Cardiac septum (tissue), 1 donor: ENCODE results near the gene TBX5. TPM values are rescaled to one million over a fixed set of nuclear protein-coding genes. Genes with fewer than 3 reads are reported as not detected.

Source experiments
- DNase-seq: peaks from one replicate; pipeline ENCODE4 v3.0.0-alpha.2; 2020; ENCODE audit warnings: low spot score
- intact Hi-C: fragments of 100-400 bp; cut with DNase I; formaldehyde crosslinking; loops from one replicate; pipeline ENCODE4 v1.14.0; 2022
- total RNA-seq: library from RNA; stranded (reverse); fragmentation: NEBNext Ultra II Directional; extraction: Animal tissue kit (Norgen Biotek cat#: 25700); gene quantifications from one replicate; pipeline ENCODE4 v1.2.1, GENCODE V29; 2021
- donor health status: DM: no; HTN: no; CAD: no.

TBX5 gene
- total RNA-seq, 1 donor from 2014 or later: 34.6 TPM

- no peak for DNase-seq
- intact Hi-C loops: no loop called here
These were observed 2.5 kb upstream of the TBX5 start for GRCh38 chr12:114408471-114408885.

DNA sequence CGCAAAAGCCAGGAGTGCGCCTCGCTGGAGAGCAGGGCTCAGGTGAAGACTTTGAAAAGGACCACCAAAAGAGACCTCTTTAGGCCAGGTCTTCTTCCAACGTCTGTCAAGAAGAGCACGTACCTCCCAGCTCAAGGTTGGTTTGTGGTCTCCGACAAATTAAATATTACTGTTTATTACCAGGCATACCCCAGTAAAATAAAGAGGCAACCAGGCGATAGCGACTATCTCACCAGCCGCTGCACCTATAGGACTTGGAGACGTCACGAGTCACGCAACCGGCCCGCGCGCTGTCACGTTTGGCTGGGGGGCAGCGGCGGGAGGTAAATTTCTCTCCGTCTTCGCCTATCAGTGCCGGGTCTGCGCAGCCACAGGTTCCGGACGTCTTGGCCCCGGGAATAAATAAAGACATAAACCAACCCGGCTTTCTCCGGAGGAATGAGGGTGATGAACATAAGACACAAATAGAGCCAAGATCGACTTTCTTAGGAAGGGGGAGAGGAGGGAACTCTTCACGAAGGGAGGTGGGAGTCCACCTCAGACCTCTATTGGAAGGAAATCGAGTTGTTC, 2.0 kb upstream of the TBX5 start:
- no peak for DNase-seq
- intact Hi-C loops: no loop called here

- intact Hi-C loops: no loop called here
- DNase-seq: no peak
These were observed 1.3 kb upstream of the TBX5 start for GRCh38 chr12:114406984-114407841.

GRCh38 chr12:114406316-114406983, 506 bp upstream of the TBX5 start:
- intact Hi-C loops: no loop called here
- no peak for DNase-seq

GRCh38 chr12:114404926-114405518, 922 bp downstream of the TBX5 start:
- intact Hi-C loops: loop anchor here (5.0 kb wide), 3 partner anchors 42 to 163 kb away; no protein-coding TSS in a partner anchor
- no peak for DNase-seq

- no peak for DNase-seq
- intact Hi-C loops: loop anchor here (5.0 kb wide), 3 partner anchors 43 to 162 kb away; no protein-coding TSS in a partner anchor
These were observed 1.6 kb downstream of the TBX5 start for GRCh38 chr12:114404083-114404925.

- intact Hi-C loops: loop anchor here (5.0 kb wide), 3 partner anchors 44 to 161 kb away; no protein-coding TSS in a partner anchor
- no peak for DNase-seq
These were observed 2.3 kb downstream of the TBX5 start for GRCh38 chr12:114403690-114404066.

DNA sequence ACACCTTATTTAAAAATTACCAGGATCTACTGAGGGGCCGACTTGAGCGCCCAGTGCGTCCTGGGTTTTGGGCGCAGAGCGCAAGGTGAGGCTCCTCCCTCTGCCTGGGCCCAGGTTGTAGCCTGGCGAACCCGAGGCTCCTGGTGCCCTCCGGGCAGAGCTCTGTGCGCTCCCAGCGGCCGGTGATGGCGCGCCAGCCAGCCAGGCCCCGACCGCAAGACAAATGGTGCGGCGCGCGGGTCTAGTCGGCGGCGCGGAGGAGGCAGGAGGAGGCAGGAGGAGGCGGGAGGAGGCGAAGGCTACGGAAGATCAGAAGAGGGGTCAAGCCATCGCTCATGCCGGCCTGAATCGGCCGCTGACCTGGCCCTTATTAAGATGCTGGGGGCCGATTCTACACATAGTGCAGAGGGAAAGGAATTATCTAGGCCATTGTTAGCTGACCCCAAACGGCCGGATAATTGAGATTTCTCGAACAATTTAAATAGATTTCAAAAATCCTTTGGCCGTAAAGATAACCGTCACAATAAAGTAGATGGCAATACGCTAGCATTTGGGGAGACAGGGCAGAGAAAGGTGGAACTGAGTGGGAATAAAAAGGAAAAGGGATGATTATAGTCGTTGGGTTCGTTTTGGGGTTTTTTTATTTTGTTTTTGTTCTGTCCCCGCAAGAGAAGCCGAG, 2.8 kb downstream of the TBX5 start:
- DNase-seq: no peak
- intact Hi-C loops: loop anchor here (5.0 kb wide), 3 partner anchors 44 to 161 kb away; no protein-coding TSS in a partner anchor

GRCh38 chr12:114402084-114402717, 3.7 kb downstream of the TBX5 start:
- intact Hi-C loops: loop anchor here (5.0 kb wide), 3 partner anchors 45 to 160 kb away; no protein-coding TSS in a partner anchor
- no peak for DNase-seq

- DNase-seq: peak; percentile 39
- intact Hi-C loops: loop anchor here (5.0 kb wide), 3 partner anchors 44 to 159 kb away; no protein-coding TSS in a partner anchor
These were observed 4.4 kb downstream of the TBX5 start for GRCh38 chr12:114401328-114402083.

DNA sequence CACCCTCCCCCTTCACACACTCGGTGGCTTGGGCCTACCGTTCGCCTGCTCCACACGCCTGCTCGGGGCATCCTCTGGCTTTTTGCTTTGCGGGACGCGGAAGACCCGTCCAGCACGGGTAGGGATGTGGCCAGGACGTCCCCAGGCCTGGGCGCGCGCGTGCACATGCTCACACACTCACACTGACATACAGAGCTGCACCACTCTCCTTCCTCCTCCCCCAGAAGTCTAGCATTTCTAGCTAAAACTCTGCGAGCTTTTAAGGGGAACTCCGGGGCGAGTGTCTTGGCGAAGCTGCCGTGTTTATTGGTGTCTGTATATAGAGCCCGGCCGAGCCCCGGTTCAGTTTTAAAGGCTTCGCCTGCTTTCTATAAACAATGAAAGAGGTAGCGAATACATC, 5.0 kb downstream of the TBX5 start:
- peak; percentile 75 for DNase-seq
- intact Hi-C loops: loop anchor here (5.0 kb wide), 3 partner anchors 44 to 159 kb away; no protein-coding TSS in a partner anchor

- DNase-seq: peak; percentile 56
- intact Hi-C loops: loop anchor here (5.0 kb wide), 3 partner anchors 43 to 158 kb away; no protein-coding TSS in a partner anchor
These were observed 5.6 kb downstream of the TBX5 start for GRCh38 chr12:114400361-114400811.

DNA sequence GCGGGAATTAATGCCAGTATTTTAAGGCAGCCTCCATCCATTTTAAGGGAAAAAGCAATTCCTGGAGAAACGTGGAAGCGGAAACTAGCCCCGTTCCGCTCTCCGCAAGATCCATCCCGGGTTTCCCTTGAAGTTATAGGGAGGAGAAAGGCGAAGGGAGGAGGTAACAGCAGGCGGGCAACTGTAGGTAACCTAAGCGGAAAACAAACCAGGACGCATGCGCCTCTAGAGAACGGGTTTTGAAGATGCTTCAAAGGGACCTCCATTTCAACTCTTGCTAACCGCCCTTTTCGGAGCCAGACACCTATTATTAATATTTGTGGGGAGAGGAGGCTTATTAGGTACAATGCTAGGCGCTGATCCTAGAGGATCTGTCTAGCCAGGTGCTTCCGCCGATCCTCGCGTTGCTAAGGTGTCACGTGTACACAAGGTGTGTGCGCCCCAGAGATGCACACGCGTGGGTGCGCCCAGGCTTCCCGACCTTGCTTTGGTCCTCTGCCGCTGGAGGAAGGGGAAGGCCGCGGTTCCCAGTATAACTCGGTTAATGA, 6.2 kb downstream of the TBX5 start:
- peak; percentile 66 for DNase-seq
- intact Hi-C loops: loop anchor here (5.0 kb wide), 3 partner anchors 42 to 157 kb away; no protein-coding TSS in a partner anchor

DNA sequence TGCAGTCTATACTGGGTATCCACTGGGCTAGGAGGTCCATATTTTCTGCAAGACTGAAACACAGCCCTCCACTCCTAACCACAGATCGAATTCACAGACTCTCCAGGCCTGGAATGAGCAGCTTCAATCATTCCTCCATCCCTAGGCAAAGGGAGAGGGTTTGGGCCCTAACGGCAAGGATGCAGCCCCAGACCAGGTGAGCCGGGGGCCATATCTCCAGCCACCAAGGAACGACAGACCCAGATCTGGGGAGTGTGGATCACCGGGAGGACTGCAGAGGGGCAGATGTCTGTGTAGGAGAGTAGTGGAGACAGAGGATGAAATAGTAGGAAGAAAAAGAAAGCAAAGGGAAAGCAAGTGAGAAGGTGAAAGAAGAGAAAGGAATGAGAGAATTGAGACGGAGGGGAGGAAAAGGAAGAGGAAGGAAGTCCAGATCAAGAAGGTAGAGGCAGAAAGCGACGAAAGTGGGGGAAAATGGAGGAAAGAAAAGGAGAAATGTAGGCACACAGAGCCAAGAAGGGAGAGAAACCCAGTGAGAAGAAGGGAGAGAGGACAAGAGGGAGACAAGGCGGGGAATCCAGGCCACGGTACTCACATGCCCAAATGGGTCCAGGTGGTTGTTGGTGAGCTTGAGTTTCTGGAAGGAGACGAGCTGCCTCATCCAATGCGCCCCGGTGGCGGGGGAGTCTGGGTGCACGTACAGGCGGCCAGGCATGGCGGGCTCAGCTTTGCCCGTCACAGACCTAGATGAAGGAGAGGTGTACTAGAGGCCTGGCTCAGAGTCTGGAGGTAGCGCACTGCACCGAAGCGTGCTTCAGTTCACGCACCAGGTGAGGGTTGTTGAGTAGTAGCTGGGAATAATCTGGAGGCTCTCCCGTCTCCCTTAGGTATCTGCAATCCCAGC, 7.7 kb downstream of the TBX5 start:
- peak; percentile 46 for DNase-seq
- intact Hi-C loops: no loop called here

DNA sequence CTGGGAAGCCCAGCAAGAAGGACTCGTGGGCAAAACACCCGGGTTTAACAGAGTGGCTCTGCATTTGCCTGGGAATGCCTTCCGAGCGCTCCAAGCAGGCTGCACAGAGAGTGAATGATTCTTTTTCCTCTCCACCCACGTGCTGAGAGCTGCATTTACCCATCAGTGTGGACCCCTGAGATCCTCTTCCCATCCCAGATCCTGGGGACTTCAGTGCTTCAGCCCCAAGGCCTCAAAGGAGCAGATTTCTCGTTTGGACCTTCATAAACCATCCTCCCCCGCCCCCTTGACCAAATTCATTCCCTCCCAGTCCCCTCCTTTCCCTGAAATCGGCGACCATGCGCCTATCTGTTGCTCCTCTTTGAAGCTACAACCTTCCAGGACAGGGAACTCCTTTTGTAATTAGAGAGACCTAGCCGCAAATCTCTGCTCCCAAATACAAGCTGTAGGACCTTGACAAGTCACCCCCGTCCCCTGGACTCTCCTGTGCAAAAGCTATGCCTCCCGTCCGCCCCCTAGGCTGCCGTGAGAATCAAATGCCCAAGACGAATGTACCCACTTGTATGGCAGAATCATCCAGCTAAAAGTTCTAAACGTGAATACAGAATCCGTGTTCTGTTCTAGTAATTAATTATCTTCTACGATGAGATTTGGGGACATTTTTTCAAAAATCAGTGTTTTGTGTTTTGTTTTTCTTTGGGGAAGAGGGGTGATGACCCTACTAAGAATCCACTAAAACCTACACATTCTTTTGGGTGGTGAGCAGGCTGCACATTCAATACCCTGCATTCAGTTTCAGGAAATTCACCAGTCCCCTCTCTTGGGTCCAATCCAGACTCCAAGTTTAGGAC, 8.8 kb downstream of the TBX5 start:
- intact Hi-C loops: no loop called here
- DNase-seq: no peak
